Measurements from ENCODE around the gene SMIM45.

Gene SMIM45

DNA sequence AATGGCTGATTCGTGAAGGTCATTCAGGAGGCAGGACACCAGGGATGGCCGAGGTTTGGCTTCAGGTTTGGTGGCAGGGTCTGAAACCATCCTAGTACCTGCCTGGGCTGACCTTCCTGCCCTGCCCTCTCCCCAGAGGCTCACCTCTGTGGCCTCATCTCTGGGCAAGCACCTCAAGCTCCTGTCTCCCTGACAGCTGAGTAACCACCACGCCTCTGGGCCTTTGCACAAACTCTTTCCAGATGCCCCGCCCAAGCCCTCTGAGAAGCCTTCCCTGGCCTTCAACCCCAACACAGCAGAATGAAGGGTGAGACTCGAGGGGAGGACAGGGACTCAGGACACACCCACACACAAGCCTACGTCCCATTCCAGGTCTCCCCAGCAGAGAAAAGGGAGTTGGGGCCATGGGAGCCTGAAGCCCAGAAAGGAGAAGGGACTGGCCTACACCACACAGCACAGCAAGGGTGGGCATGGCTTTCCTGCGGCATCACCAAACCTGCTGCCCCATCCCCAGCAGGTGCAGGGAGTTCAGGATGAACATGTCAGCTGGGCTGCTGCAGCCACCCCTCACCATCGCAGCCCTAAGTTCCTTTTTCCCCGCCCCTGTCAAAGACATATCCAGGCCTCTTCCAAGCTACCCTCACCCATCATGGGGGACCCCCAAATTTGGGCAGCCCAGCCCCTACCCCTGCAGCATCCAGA is 39.5 kb upstream of the SMIM45 start:
- Histone ChIP-seq H3K9me3 (ENCODE audit: insufficient read depth in 2 of 2, low read depth in 1 of 2, low read length in 1 of 2) (no peaks in the 10 kb centered on the region; a peak in 1 of 4 replicates), H3K23ac (ENCODE audit: insufficient read length) (no peak overlapping the region), H3K4me3 (ENCODE audit: extremely low read depth in 1 of 4, insufficient read depth in 2 of 4, low read depth in 3 of 4, low read length in 4 of 4) (no peak overlapping the region), H2BK5ac (ENCODE audit: low read depth, low read length) (no peak overlapping the region), H4K91ac (replicated peaks; ENCODE audit: insufficient read length, low read length) (no peak overlapping the region), H2BK12ac (ENCODE audit: low read depth, low read length) (peak overlapping the region; percentile 23; the same call in 1 of the 2 replicates), H3K36me3 (ENCODE audit: control insufficient read depth in 2 of 4, insufficient read depth in 4 of 4, low read length in 3 of 4) (peaks cover 0 to 16% (median 1%) of the 10 kb centered on the region in 4 experiments; a peak in 1 of 8 replicates), H3K23me2 (ENCODE audit: low read depth, low read length) (peaks cover 10% of the 10 kb centered on the region; the same call in 1 of the 2 replicates), H3K79me2 (ENCODE audit: control insufficient read depth in 1 of 2, insufficient read depth in 2 of 2, low read length in 2 of 2) (no peaks in the 10 kb centered on the region), H3K4ac (replicated peaks; ENCODE audit: insufficient read length, low read depth, low read length) (no peak overlapping the region), H3K56ac (replicated peaks; ENCODE audit: insufficient read length, low read depth, low read length) (no peak overlapping the region), H2BK120ac (replicated peaks; ENCODE audit: low read depth, low read length) (no peak overlapping the region), H4K20me1 (replicated peaks in 1 of 2; ENCODE audit: control insufficient read depth in 1 of 2, insufficient read depth in 2 of 2, low read length in 2 of 2) (peaks cover 16 to 32% of the 10 kb centered on the region in 2 experiments), H3K79me1 (ENCODE audit: low read depth, low read length) (no peaks in the 10 kb centered on the region), H2BK15ac (ENCODE audit: low read length) (no peak overlapping the region; the same call in 1 of the 2 replicates), H3K27ac (ENCODE audit: low read depth, low read length) (no peak overlapping the region), H4K8ac (ENCODE audit: extremely low read depth, insufficient read depth, low read length) (no peak overlapping the region), H3K27me3 (replicated peaks in 1 of 4; ENCODE audit: control insufficient read depth in 3 of 4, extremely low read depth in 1 of 4, insufficient read depth in 3 of 4, low read length in 3 of 4) (peaks cover 74 to 92% (median 88%) of the 10 kb centered on the region in 4 experiments), H3K18ac (ENCODE audit: extremely low read depth, low read length) (no peak overlapping the region), H3K4me2 (ENCODE audit: insufficient read depth in 1 of 2, low read depth in 2 of 2, low read length in 2 of 2) (no peak overlapping the region; a peak in 1 of 4 replicates), H2BK20ac (ENCODE audit: low read length) (no peak overlapping the region), H2AFZ (ENCODE audit: low read length) (no peak overlapping the region), H4K5ac (ENCODE audit: insufficient read length, low read depth, low read length) (no peak overlapping the region), H3K4me1 (replicated peaks in 1 of 4; ENCODE audit: control insufficient read depth in 3 of 4, insufficient read depth in 4 of 4, low read length in 3 of 4) (peaks cover 0 to 32% (median 16%) of the 10 kb centered on the region in 4 experiments; a peak in 6 of 7 replicates), H3K14ac (ENCODE audit: insufficient read length) (no peak overlapping the region), H3K9ac (replicated peaks in 1 of 4; ENCODE audit: extremely low read depth in 1 of 4, low read depth in 3 of 4, low read length in 3 of 4) (no peak overlapping the region), H2AK5ac (ENCODE audit: low read depth, low read length) (0 out of 2 replicates have a peak overlapping the region, but pooled peaks have one; percentile 60)
- FAIRE-seq (no peak), DNase-seq (ENCODE audit: low read depth in 1 of 2, low spot score in 2 of 2) (no peak)
- CTCF ChIA-PET (ENCODE audit: partially characterized antibody) = interaction anchor here (0.9 to 1.5 kb wide), 7 partner anchors 10 to 215 kb away, joined by 3 to 5 read pairs (median 3); no protein-coding TSS in a partner anchor
- POLR2A ChIA-PET (ENCODE audit: partially characterized antibody) = interaction anchor here (0.7 to 1.6 kb wide), 4 partner anchors 14 to 34 kb away, joined by 3 to 4 read pairs (median 4); partner anchors contain the start of genes CENPM and TNFRSF13C
- 78% methylated on average over 9 of the region's 9 CpGs; no CpG with 5 or more reads in 1 of the 2 experiments for WGBS, 2 experiments (ENCODE audit: extremely low coverage in 1 of 2, insufficient coverage in 1 of 2, insufficient read length in 1 of 2, insufficient replicate concordance in 2 of 2, low coverage in 1 of 2, low lambda C conversion rate in 2 of 2, missing lambda C conversion rate in 1 of 2)
- TF ChIP-seq CTBP2 (IDR thresholded peaks at IDR 0.05; ENCODE audit: borderline replicate concordance, insufficient read depth, insufficient read length, low read length) = no peak
- TF ChIP-seq SP2 (IDR thresholded peaks at IDR 0.05; ENCODE audit: low read length) = no peak
- peak; percentile 36 for TF ChIP-seq RNF2 (IDR thresholded peaks at IDR 0.05; ENCODE audit: borderline replicate concordance, low read depth, low read length, missing control alignments, poor library complexity, severe bottlenecking)
- TF ChIP-seq EZH2 (IDR thresholded peaks at IDR 0.05; ENCODE audit: low read depth, low read length, severe bottlenecking) = peak; percentile 49
- no peak for TF ChIP-seq SRF (IDR thresholded peaks at IDR 0.05; ENCODE audit: low read depth, low read length)

Data from H1 (cell line).